ENCODE data around the gene RMND5B.

The RMND5B gene

DNA sequence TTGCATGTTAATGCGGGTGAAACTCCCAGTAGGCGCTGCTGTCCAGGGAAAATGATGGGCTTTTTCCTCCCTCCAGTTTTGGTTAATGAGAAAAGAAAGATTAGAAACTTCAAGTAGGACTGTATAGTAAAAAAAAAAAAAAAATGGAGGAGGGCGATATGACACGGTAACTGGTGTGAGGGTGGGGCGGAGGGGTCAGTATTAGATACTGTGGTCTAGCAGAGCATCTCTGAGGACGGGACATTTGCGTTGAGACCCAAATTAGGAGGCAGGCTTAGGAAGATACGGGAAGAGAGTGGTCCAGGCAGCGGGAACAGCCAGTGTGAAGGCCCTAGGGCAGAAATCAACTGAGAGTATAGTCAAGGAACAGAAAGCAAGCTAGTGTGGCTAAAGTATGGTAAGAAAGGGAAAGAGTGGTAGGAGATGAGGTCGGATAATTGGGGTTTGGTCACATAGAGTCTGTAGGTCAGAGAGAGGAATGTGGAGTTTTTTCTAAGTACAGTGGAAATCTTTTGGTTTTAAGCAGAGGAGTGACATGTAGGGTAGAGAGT lies 707 bp downstream of the RMND5B start:
- WGBS (ENCODE audit: insufficient coverage, insufficient read length) = 100% methylated on average over 1 of the region's 10 CpGs
- peak overlapping the region; percentile 50; the same call in 1 of the 2 replicates for H3K4me3 ChIP-seq (ENCODE audit: low read length)
- H3K36me3 ChIP-seq (ENCODE audit: control insufficient read depth, insufficient read depth, low read length) = peaks cover under 1% of the 10 kb centered on the region; the same call in 1 of the 2 replicates
- no peaks in the 10 kb centered on the region for H3K27me3 ChIP-seq (ENCODE audit: control insufficient read depth, insufficient read depth, low read length)
- H3K4me1 ChIP-seq (ENCODE audit: control insufficient read depth, insufficient read depth, low read length) = peaks cover 4% of the 10 kb centered on the region
- no peaks in the 10 kb centered on the region for H3K9me3 ChIP-seq (ENCODE audit: control insufficient read depth, insufficient read depth, low read length)
- DNase-seq (ENCODE audit: low read depth, low spot score) = no peak
- H3K27ac ChIP-seq (ENCODE audit: low read length) = no peak overlapping the region

DNA sequence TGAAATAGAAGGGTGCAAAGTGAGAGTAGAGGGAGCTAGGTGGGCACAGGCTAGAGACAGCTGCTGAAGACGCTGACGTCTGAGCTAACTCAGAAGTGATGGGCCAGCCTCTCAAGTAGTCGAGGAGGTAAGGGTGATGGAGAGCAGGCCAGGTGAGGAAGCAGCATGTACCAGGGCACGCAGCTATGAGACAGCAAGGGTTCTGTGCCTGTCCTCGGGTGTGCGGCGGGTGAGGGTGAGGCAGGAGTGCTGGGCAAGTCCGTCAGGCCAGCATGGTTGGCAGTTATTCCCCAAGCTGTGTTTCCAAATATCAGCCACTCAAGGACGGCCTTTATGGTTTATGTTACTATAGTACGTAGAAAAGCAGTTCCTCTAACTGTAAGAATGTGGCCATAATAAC lies 6.2 kb downstream of the RMND5B start:
- no CpG with 5 or more reads among the region's 10 CpGs for WGBS (ENCODE audit: insufficient coverage, insufficient read length)

DNA sequence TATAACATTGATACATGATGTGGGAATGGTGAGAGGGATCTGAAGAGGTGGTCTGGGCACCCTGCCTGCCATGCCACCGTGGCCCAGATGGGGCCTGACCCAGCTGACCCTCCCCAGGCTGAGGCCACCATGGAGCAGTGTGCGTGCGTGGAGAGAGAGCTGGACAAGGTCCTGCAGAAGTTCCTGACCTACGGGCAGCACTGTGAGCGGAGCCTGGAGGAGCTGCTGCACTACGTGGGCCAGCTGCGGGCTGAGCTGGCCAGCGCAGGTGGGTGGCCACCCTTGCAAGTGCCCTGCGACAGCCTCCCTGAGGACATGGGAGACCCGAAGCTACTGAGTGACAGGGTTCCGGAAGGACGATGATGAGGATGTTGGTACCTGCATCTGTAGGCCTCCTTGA lies 7.2 kb downstream of the RMND5B start:
- Histone ChIP-seq H3K4me1 (ENCODE audit: control insufficient read depth, insufficient read depth, low read length) (no peaks in the 10 kb centered on the region), H3K27me3 (ENCODE audit: control insufficient read depth, insufficient read depth, low read length) (no peaks in the 10 kb centered on the region), H3K4me3 (ENCODE audit: low read length) (no peak overlapping the region), H3K36me3 (ENCODE audit: control insufficient read depth, insufficient read depth, low read length) (peaks cover 14% of the 10 kb centered on the region; the same call in 1 of the 2 replicates), H3K9me3 (ENCODE audit: control insufficient read depth, insufficient read depth, low read length) (no peaks in the 10 kb centered on the region), H3K27ac (ENCODE audit: low read length) (no peak overlapping the region)
- no peak for DNase-seq (ENCODE audit: low read depth, low spot score)
- WGBS (ENCODE audit: insufficient coverage, insufficient read length) = no CpG with 5 or more reads among the region's 12 CpGs

More for the DNA sequence above, 6.2 kb downstream of the RMND5B start:
- Histone ChIP-seq H3K27ac (ENCODE audit: low read length) (no peak overlapping the region), H3K4me3 (ENCODE audit: low read length) (no peak overlapping the region), H3K36me3 (ENCODE audit: control insufficient read depth, insufficient read depth, low read length) (peaks cover 6% of the 10 kb centered on the region; the same call in 1 of the 2 replicates), H3K4me1 (ENCODE audit: control insufficient read depth, insufficient read depth, low read length) (no peaks in the 10 kb centered on the region), H3K9me3 (ENCODE audit: control insufficient read depth, insufficient read depth, low read length) (no peaks in the 10 kb centered on the region), H3K27me3 (ENCODE audit: control insufficient read depth, insufficient read depth, low read length) (no peaks in the 10 kb centered on the region)
- no peak for DNase-seq (ENCODE audit: low read depth, low spot score)

DNA sequence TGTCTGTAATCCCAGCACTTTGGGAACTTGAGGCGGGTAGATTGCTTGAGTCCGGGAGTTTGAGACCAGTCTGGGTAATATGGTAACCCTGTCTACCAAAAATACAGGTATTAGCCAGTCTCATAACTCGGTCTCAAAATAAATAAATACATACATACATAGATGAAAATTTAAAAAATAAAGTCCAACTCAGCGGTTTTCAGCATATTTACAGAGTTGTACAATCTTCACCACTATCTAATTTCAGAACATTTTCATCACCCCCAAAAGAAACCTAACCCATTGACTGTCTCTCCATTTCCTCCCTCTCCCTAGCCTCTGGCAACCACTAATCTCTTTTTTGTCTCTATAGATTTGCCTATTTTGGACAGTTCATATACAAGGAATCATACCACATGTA lies 10.7 kb downstream of the RMND5B start:
- Histone ChIP-seq H3K27me3 (ENCODE audit: control insufficient read depth, insufficient read depth, low read length) (no peaks in the 10 kb centered on the region), H3K4me1 (ENCODE audit: control insufficient read depth, insufficient read depth, low read length) (no peaks in the 10 kb centered on the region), H3K4me3 (ENCODE audit: low read length) (no peak overlapping the region), H3K27ac (ENCODE audit: low read length) (no peak overlapping the region), H3K36me3 (ENCODE audit: control insufficient read depth, insufficient read depth, low read length) (peaks cover 30% of the 10 kb centered on the region), H3K9me3 (ENCODE audit: control insufficient read depth, insufficient read depth, low read length) (no peaks in the 10 kb centered on the region)
- no CpG with 5 or more reads among the region's 4 CpGs for WGBS (ENCODE audit: insufficient coverage, insufficient read length)
- DNase-seq (ENCODE audit: low read depth, low spot score) = no peak

DNA sequence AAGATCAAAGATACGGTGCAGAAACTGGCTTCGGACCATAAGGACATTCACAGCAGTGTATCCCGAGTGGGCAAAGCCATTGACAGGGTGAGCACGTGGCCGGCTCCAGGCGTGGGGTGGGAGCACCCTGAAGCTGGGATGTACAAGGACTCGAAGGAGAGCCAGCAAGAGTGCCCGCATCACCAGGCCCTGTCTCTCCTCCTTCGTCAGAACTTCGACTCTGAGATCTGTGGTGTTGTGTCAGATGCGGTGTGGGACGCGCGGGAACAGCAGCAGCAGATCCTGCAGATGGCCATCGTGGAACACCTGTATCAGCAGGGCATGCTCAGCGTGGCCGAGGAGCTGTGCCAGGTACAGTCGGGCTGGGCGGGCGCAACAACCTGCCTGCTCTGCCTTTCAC lies 11.8 kb downstream of the RMND5B start:
- no peak overlapping the region for H3K4me3 ChIP-seq (ENCODE audit: low read length)
- H3K36me3 ChIP-seq (ENCODE audit: control insufficient read depth, insufficient read depth, low read length) = peaks cover 39% of the 10 kb centered on the region
- no CpG with 5 or more reads among the region's 20 CpGs for WGBS (ENCODE audit: insufficient coverage, insufficient read length)

DNA sequence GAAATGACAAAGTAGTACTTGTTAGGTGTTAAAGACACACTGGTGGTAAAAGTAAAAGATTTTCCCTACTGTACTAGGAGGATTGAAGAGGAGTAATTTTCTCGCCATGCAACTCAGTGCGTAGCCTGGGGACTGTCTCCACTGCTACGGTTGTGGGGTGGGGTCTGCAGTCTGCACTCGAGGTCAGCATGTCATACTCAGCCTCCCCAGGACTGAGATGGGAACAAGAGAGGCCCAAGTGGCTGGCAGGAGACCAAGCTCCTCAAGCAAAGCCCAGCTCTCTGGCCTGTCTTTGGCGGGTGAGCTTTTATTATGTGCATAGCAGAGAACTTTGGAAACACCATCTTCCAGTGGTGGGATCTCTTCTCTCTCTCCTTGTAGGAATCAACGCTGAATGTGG lies 12.4 kb downstream of the RMND5B start:
- no peaks in the 10 kb centered on the region for H3K4me1 ChIP-seq (ENCODE audit: control insufficient read depth, insufficient read depth, low read length)
- H3K9me3 ChIP-seq (ENCODE audit: control insufficient read depth, insufficient read depth, low read length) = no peaks in the 10 kb centered on the region
- no peak overlapping the region for H3K4me3 ChIP-seq (ENCODE audit: low read length)
- no peaks in the 10 kb centered on the region for H3K27me3 ChIP-seq (ENCODE audit: control insufficient read depth, insufficient read depth, low read length)
- WGBS (ENCODE audit: insufficient coverage, insufficient read length) = no CpG with 5 or more reads among the region's 6 CpGs
- no peak overlapping the region for H3K27ac ChIP-seq (ENCODE audit: low read length)
- peaks cover 42% of the 10 kb centered on the region for H3K36me3 ChIP-seq (ENCODE audit: control insufficient read depth, insufficient read depth, low read length)
- no peak for DNase-seq (ENCODE audit: low read depth, low spot score)

More for the DNA sequence above, 11.8 kb downstream of the RMND5B start:
- no peaks in the 10 kb centered on the region for H3K9me3 ChIP-seq (ENCODE audit: control insufficient read depth, insufficient read depth, low read length)
- no peaks in the 10 kb centered on the region for H3K4me1 ChIP-seq (ENCODE audit: control insufficient read depth, insufficient read depth, low read length)
- H3K27ac ChIP-seq (ENCODE audit: low read length) = no peak overlapping the region
- DNase-seq (ENCODE audit: low read depth, low spot score) = no peak
- H3K27me3 ChIP-seq (ENCODE audit: control insufficient read depth, insufficient read depth, low read length) = no peaks in the 10 kb centered on the region

DNA sequence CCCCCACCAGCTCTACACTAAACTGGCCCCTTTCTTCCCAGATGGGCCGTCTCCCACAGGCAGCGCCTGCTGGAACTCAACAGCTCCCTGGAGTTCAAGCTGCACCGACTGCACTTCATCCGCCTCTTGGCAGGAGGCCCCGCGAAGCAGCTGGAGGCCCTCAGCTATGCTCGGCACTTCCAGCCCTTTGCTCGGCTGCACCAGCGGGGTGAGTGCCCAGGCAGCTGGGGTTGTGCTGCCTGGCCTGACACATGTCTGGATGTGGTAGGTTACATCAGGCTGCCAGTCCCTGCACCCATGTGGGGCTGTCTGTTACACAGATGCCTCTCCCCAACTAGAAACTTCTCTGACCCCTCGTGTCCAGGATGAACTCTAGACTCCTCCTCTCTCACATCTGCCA lies 13.1 kb downstream of the RMND5B start:
- peaks cover 46% of the 10 kb centered on the region for H3K36me3 ChIP-seq (ENCODE audit: control insufficient read depth, insufficient read depth, low read length)
- H3K27me3 ChIP-seq (ENCODE audit: control insufficient read depth, insufficient read depth, low read length) = no peaks in the 10 kb centered on the region
- no CpG with 5 or more reads among the region's 10 CpGs for WGBS (ENCODE audit: insufficient coverage, insufficient read length)
- H3K4me1 ChIP-seq (ENCODE audit: control insufficient read depth, insufficient read depth, low read length) = no peaks in the 10 kb centered on the region
- no peaks in the 10 kb centered on the region for H3K9me3 ChIP-seq (ENCODE audit: control insufficient read depth, insufficient read depth, low read length)
- H3K4me3 ChIP-seq (ENCODE audit: low read length) = no peak overlapping the region
- no peak for DNase-seq (ENCODE audit: low read depth, low spot score)
- H3K27ac ChIP-seq (ENCODE audit: low read length) = no peak overlapping the region

GRCh38 chr5:178145965-178146820 lies 15.4 kb downstream of the RMND5B start:
- no peaks in the 10 kb centered on the region for H3K9me3 ChIP-seq (ENCODE audit: control insufficient read depth, insufficient read depth, low read length)
- H3K4me1 ChIP-seq (ENCODE audit: control insufficient read depth, insufficient read depth, low read length) = no peaks in the 10 kb centered on the region
- no CpG with 5 or more reads among the region's 14 CpGs for whole genome bisulfite sequencing (ENCODE audit: insufficient coverage, insufficient read length)
- DNase-seq (ENCODE audit: low read depth, low spot score) = no peak
- H3K36me3 ChIP-seq (ENCODE audit: control insufficient read depth, insufficient read depth, low read length) = peaks cover 51% of the 10 kb centered on the region
- H3K27ac ChIP-seq (ENCODE audit: low read length) = no peak overlapping the region
- H3K4me3 ChIP-seq (ENCODE audit: low read length) = no peak overlapping the region
- no peaks in the 10 kb centered on the region for H3K27me3 ChIP-seq (ENCODE audit: control insufficient read depth, insufficient read depth, low read length)

GRCh38 chr5:178147406-178147805 lies 16.6 kb downstream of the RMND5B start:
- no peaks in the 10 kb centered on the region for H3K27me3 ChIP-seq (ENCODE audit: control insufficient read depth, insufficient read depth, low read length)
- WGBS (ENCODE audit: insufficient coverage, insufficient read length) = no CpG with 5 or more reads among the region's 15 CpGs
- no peak for DNase-seq (ENCODE audit: low read depth, low spot score)
- H3K36me3 ChIP-seq (ENCODE audit: control insufficient read depth, insufficient read depth, low read length) = peaks cover 51% of the 10 kb centered on the region
- no peaks in the 10 kb centered on the region for H3K9me3 ChIP-seq (ENCODE audit: control insufficient read depth, insufficient read depth, low read length)
- no peaks in the 10 kb centered on the region for H3K4me1 ChIP-seq (ENCODE audit: control insufficient read depth, insufficient read depth, low read length)
- H3K4me3 ChIP-seq (ENCODE audit: low read length) = no peak overlapping the region
- H3K27ac ChIP-seq (ENCODE audit: low read length) = no peak overlapping the region

GRCh38 chr5:178149199-178149932 lies 18.6 kb downstream of the RMND5B start:
- Histone ChIP-seq H3K4me3 (ENCODE audit: low read length) (no peak overlapping the region), H3K4me1 (ENCODE audit: control insufficient read depth, insufficient read depth, low read length) (no peaks in the 10 kb centered on the region), H3K27ac (ENCODE audit: low read length) (no peak overlapping the region), H3K27me3 (ENCODE audit: control insufficient read depth, insufficient read depth, low read length) (no peaks in the 10 kb centered on the region), H3K36me3 (ENCODE audit: control insufficient read depth, insufficient read depth, low read length) (peaks cover 34% of the 10 kb centered on the region), H3K9me3 (ENCODE audit: control insufficient read depth, insufficient read depth, low read length) (no peaks in the 10 kb centered on the region)
- WGBS (ENCODE audit: insufficient coverage, insufficient read length) = no CpG with 5 or more reads among the region's 11 CpGs
- no peak for DNase-seq (ENCODE audit: low read depth, low spot score)

Data from iPS DF 6.9 (cell line).